Measurements from ENCODE around the gene ATF4. TPM values are rescaled to one million over a fixed set of nuclear protein-coding genes. Genes with fewer than 3 reads are reported as not detected.
A peak's percentile ranks its signal among the peaks of the same experiment; 100 is the strongest.

Gene ATF4
- total and polyA plus RNA-seq, 2 of the 8 experiments (the other 6 are each of a cell fraction or from before 2014, with no cell fraction given) = 553 to 704 TPM

DNA sequence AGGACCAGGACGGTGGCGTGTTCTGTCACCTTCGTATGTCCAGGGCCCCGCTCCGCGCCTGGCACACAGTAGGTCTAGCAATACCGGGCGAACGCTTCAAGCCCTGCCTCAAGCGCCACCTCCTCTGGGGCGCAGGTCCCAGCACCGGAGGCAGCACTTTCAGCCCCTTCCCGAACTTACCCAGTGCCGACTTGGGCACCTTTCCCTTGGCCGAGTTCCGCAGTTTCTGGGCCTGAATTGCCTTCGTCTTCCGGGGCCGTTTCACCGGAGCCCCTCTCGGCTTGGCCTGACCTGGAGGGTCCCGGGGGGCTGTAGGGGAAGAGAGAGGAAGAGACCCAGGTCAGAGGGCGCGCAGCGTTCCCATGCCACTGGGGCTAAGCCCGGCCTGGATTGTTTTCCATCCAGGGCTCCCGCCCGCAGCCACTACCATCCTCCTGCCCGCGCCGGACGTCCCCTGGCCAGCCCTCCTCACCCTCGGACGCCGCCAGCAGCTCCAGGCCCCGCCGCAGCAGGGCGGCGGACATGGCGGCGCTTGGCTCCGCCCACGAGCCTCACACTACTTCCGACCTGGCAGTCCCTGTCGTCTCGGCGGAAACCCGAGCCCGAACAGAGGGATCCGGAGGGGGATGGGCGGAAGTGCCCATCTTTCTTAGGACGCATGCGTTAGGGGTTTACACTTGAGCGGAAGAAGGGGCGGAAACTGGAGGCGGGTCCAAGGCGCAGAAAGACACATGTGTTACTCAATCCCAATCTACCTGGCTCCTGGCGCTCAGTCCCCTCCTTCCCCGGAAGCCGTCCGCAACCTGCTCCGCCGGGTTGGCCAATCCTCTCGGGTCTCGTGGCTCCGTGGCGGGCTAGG, 12.1 kb downstream of the ATF4 start, which contains the start of gene RPS19BP1 (continued):
- TF ChIP-seq, protein P1, sequence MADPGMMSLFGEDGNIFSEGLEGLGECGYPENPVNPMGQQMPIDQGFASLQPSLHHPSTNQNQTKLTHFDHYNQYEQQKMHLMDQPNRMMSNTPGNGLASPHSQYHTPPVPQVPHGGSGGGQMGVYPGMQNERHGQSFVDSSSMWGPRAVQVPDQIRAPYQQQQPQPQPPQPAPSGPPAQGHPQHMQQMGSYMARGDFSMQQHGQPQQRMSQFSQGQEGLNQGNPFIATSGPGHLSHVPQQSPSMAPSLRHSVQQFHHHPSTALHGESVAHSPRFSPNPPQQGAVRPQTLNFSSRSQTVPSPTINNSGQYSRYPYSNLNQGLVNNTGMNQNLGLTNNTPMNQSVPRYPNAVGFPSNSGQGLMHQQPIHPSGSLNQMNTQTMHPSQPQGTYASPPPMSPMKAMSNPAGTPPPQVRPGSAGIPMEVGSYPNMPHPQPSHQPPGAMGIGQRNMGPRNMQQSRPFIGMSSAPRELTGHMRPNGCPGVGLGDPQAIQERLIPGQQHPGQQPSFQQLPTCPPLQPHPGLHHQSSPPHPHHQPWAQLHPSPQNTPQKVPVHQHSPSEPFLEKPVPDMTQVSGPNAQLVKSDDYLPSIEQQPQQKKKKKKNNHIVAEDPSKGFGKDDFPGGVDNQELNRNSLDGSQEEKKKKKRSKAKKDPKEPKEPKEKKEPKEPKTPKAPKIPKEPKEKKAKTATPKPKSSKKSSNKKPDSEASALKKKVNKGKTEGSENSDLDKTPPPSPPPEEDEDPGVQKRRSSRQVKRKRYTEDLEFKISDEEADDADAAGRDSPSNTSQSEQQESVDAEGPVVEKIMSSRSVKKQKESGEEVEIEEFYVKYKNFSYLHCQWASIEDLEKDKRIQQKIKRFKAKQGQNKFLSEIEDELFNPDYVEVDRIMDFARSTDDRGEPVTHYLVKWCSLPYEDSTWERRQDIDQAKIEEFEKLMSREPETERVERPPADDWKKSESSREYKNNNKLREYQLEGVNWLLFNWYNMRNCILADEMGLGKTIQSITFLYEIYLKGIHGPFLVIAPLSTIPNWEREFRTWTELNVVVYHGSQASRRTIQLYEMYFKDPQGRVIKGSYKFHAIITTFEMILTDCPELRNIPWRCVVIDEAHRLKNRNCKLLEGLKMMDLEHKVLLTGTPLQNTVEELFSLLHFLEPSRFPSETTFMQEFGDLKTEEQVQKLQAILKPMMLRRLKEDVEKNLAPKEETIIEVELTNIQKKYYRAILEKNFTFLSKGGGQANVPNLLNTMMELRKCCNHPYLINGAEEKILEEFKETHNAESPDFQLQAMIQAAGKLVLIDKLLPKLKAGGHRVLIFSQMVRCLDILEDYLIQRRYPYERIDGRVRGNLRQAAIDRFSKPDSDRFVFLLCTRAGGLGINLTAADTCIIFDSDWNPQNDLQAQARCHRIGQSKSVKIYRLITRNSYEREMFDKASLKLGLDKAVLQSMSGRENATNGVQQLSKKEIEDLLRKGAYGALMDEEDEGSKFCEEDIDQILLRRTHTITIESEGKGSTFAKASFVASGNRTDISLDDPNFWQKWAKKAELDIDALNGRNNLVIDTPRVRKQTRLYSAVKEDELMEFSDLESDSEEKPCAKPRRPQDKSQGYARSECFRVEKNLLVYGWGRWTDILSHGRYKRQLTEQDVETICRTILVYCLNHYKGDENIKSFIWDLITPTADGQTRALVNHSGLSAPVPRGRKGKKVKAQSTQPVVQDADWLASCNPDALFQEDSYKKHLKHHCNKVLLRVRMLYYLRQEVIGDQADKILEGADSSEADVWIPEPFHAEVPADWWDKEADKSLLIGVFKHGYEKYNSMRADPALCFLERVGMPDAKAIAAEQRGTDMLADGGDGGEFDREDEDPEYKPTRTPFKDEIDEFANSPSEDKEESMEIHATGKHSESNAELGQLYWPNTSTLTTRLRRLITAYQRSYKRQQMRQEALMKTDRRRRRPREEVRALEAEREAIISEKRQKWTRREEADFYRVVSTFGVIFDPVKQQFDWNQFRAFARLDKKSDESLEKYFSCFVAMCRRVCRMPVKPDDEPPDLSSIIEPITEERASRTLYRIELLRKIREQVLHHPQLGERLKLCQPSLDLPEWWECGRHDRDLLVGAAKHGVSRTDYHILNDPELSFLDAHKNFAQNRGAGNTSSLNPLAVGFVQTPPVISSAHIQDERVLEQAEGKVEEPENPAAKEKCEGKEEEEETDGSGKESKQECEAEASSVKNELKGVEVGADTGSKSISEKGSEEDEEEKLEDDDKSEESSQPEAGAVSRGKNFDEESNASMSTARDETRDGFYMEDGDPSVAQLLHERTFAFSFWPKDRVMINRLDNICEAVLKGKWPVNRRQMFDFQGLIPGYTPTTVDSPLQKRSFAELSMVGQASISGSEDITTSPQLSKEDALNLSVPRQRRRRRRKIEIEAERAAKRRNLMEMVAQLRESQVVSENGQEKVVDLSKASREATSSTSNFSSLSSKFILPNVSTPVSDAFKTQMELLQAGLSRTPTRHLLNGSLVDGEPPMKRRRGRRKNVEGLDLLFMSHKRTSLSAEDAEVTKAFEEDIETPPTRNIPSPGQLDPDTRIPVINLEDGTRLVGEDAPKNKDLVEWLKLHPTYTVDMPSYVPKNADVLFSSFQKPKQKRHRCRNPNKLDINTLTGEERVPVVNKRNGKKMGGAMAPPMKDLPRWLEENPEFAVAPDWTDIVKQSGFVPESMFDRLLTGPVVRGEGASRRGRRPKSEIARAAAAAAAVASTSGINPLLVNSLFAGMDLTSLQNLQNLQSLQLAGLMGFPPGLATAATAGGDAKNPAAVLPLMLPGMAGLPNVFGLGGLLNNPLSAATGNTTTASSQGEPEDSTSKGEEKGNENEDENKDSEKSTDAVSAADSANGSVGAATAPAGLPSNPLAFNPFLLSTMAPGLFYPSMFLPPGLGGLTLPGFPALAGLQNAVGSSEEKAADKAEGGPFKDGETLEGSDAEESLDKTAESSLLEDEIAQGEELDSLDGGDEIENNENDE (IDR thresholded peaks at IDR 0.05; ENCODE audit: insufficient replicate concordance, low read length) = no peak
- TF ChIP-seq SRF (IDR thresholded peaks at IDR 0.05; ENCODE audit: low read depth, low read length) (0 out of 2 replicates have a peak, but pooled peaks have one; percentile 26), BRCA1 (IDR thresholded peaks at IDR 0.05; ENCODE audit: low read depth, low read length) (no peak), RFX5 (IDR thresholded peaks at IDR 0.05; ENCODE audit: borderline replicate concordance, low read depth, low read length) (no peak), SP2 (IDR thresholded peaks at IDR 0.05; ENCODE audit: low read length) (peak; percentile 35), TBP (IDR thresholded peaks at IDR 0.05; ENCODE audit: low read depth, low read length) (peak; percentile 49; the same call in 1 of the 2 replicates), RAD21 (IDR thresholded peaks at IDR 0.05 in 1 of 2, conservative IDR thresholded peaks at IDR 0.05 in 1 of 2; ENCODE audit: low read depth in 2 of 2, low read length in 2 of 2) (no peak), PHF8 (conservative IDR thresholded peaks at IDR 0.05; ENCODE audit: low read depth, low read length) (peak; percentile 90), EP300 (IDR thresholded peaks at IDR 0.05; ENCODE audit: borderline replicate concordance in 1 of 2, low read depth in 2 of 2, low read length in 2 of 2) (0 out of 3 replicates have a peak, but pooled peaks of 1 of the 2 experiments have one; percentile 20)

Measured in H1 (cell line).